Naive thymus-derived CD4-positive, alpha-beta T cell (primary cell): ENCODE measurements around the gene LIPT2. TPM values are rescaled to one million over a fixed set of nuclear protein-coding genes. Genes with fewer than 3 reads are reported as not detected.
"Not testable (repeated sequence)": the region's sequence is repeated elsewhere in the genome, so short reads cannot be mapped to it uniquely, and the experiment has no call there.

Experiments
- ATAC-seq: fragments of 150-1000 bp; cut with Tn5 transposase; 2 replicates; pipeline ENCODE4 v1.10.0; 2021; ENCODE audit warnings: mild to moderate bottlenecking, moderate library complexity
- CTCF ChIA-PET: fragments of 350-600 bp; sonication (Branson Sonifier 250); formaldehyde crosslinking; loops from one replicate; lab custom pipeline; 2021; ENCODE audit warnings: antibody characterized with exemption; lab: Charles Lee
- POLR2A ChIA-PET: fragments of 350-600 bp; sonication (Branson Sonifier 250); formaldehyde crosslinking; loops from one replicate; lab custom pipeline; 2021; ENCODE audit warnings: antibody characterized with exemption, inconsistent platforms; lab: Charles Lee
- DNase-seq, 9 donors: peaks; one replicate each; pipeline versions ENCODE4 v3.0.0 to v3.0.0-alpha.2; 2020 to 2022; ENCODE audit warnings: mixed read lengths in 1 of 9
- H3K27ac ChIP-seq: one replicate; pipeline ENCODE4 v1.7.0; 2013; ENCODE audit warnings: mild to moderate bottlenecking, low read depth, low read length, moderate library complexity
- H3K27me3 ChIP-seq, 2 donors: one replicate each; pipeline ENCODE4 v1.7.0; 2013; ENCODE audit warnings: low read length in 2 of 2, mild to moderate bottlenecking in 2 of 2, moderate library complexity in 2 of 2; ENCODE audit not compliant: control insufficient read depth in 2 of 2, insufficient read depth in 2 of 2
- H3K36me3 ChIP-seq, 3 experiments: 1 replicate in 2 of 3; 2 replicates in 1 of 3; pipeline ENCODE4 v1.7.0; 2013; ENCODE audit warnings: low read length in 3 of 3, mild to moderate bottlenecking in 3 of 3, moderate library complexity in 1 of 3; ENCODE audit not compliant: insufficient read depth in 3 of 3, control insufficient read depth in 2 of 3
- H3K4me1 ChIP-seq, 2 donors: one replicate each; pipeline ENCODE4 v1.7.0; 2013; ENCODE audit warnings: low read length in 2 of 2, mild to moderate bottlenecking in 2 of 2, moderate library complexity in 1 of 2; ENCODE audit not compliant: control insufficient read depth in 2 of 2, insufficient read depth in 2 of 2
- H3K4me3 ChIP-seq: 2 replicates; pipeline ENCODE4 v1.7.0; 2013; ENCODE audit warnings: mild to moderate bottlenecking, low read length
- H3K9me3 ChIP-seq, 3 experiments: 1 replicate in 2 of 3; 2 replicates in 1 of 3; pipeline ENCODE4 v1.7.0; 2013; ENCODE audit warnings: low read length in 3 of 3; ENCODE audit not compliant: control insufficient read depth in 2 of 3
- H3K27ac Mint-ChIP-seq, 9 donors: one replicate each; pipeline ENCODE4 v1.8.0; 2020 to 2022; ENCODE audit warnings: mixed read lengths in 9 of 9, mild to moderate bottlenecking in 8 of 9, moderate library complexity in 5 of 9, inconsistent platforms in 2 of 9
- H3K27me3 Mint-ChIP-seq, 5 donors: one replicate each; pipeline ENCODE4 v1.8.0; 2021 to 2022; ENCODE audit warnings: mixed read lengths in 5 of 5, mild to moderate bottlenecking in 1 of 5
- H3K36me3 Mint-ChIP-seq, 5 donors: one replicate each; pipeline ENCODE4 v1.8.0; 2020 to 2022; ENCODE audit warnings: mixed read lengths in 5 of 5, mild to moderate bottlenecking in 3 of 5, inconsistent platforms in 1 of 5
- H3K4me1 Mint-ChIP-seq, 7 donors: one replicate each; pipeline ENCODE4 v1.8.0; 2020 to 2022; ENCODE audit warnings: mixed read lengths in 7 of 7, mild to moderate bottlenecking in 3 of 7, inconsistent platforms in 1 of 7
- H3K4me3 Mint-ChIP-seq, 10 donors: one replicate each; pipeline ENCODE4 v1.8.0; 2020 to 2022; ENCODE audit warnings: mild to moderate bottlenecking in 10 of 10, mixed read lengths in 10 of 10, moderate library complexity in 6 of 10, inconsistent platforms in 2 of 10
- H3K9me3 Mint-ChIP-seq, 11 donors: one replicate each; pipeline ENCODE4 v1.8.0; 2020 to 2022; ENCODE audit warnings: mixed read lengths in 11 of 11, mild to moderate bottlenecking in 4 of 11, inconsistent platforms in 1 of 11, moderate library complexity in 1 of 11
- intact Hi-C, 2 donors: fragments of 100-400 bp; cut with micrococcal nuclease; formaldehyde crosslinking; loops; one replicate each; pipeline ENCODE4 v1.15.1; 2023
- polyA plus RNA-seq, 2 donors: library from polyadenylated mRNA; unstranded; fragments of 300-500 nt; fragmentation: Illumina TruSeq; gene quantifications; one replicate each; pipeline ENCODE4 v1.2.3, GENCODE V29; 2021
- total RNA-seq, 6 experiments: library from RNA in 5 of 6; stranded (reverse) in 5 of 6; gene quantifications; 1 replicate in 5 of 6; 2 replicates in 1 of 6; pipeline ENCODE4 v1.2.3 and lab custom pipeline; 2021 to 2026

LIPT2 gene
- total and polyA plus RNA-seq, 7 experiments from 2014 or later, result 1.9 to 23.3 (median 16.9) TPM

DNA sequence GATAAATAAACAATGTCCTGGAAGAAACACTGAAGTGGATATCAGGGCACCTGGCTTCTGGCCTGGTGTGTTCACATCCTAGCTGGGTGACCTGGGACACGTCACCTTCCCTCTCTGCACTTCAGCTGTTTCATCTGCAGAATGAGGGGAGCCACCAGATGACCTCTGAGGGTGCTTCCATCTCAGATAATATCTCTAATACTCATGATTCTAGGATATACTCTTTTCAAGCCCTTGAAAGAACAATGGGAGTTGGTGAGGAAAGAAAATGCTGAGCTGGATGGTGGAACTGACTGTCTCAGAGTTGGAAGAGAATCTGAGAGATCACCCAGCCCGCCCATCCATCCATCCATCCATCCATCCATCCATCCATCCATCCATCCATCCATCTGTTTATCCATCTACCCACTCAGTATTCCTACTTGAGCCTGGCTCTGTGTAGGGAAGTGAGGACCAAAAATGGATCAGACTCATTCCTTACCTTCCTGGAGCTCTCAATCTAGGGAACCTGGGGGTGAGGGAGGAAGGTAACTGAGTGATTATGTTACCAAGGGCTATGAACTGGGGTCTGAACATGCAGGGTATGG is 28.2 kb upstream of the LIPT2 start:
- CTCF ChIA-PET, result no interaction called here
- H3K27me3 Mint-ChIP-seq, result peaks cover 11 to 19% (median 13%) of the 10 kb centered on the region in 5 donors
- no peak overlapping the region for H3K4me3 Mint-ChIP-seq
- H3K27ac Mint-ChIP-seq, result no peak overlapping the region
- H3K36me3 Mint-ChIP-seq, result no peaks in the 10 kb centered on the region
- DNase-seq (no peak), ATAC-seq (no peak)
- Histone ChIP-seq H3K4me1 (no peaks in the 10 kb centered on the region), H3K4me3 (no peak overlapping the region), H3K9me3 (no peaks in the 10 kb centered on the region), H3K27ac (no peak overlapping the region), H3K36me3 (no peaks in the 10 kb centered on the region), H3K27me3 (no peaks in the 10 kb centered on the region)
- POLR2A ChIA-PET, result interaction anchor here (1.0 kb wide), 1 partner anchor 43 kb away, joined by 3 read pairs; no protein-coding TSS in a partner anchor
- peaks cover 0 to 6% (median 0%) of the 10 kb centered on the region in 11 donors for H3K9me3 Mint-ChIP-seq
- H3K4me1 Mint-ChIP-seq, result no peaks in the 10 kb centered on the region
- intact Hi-C loops, result no loop called here

- H3K27ac ChIP-seq, result no peak overlapping the region
- H3K4me3 Mint-ChIP-seq, result no peak overlapping the region
- ChIA-PET POLR2A (interaction anchor here (1.0 kb wide), 1 partner anchor 43 kb away, joined by 3 read pairs; no protein-coding TSS in a partner anchor), CTCF (no interaction called here)
- intact Hi-C loops, result no loop called here
- no peaks in the 10 kb centered on the region for H3K27me3 ChIP-seq
- peaks cover 11 to 23% (median 13%) of the 10 kb centered on the region in 5 donors for H3K27me3 Mint-ChIP-seq
- no peaks in the 10 kb centered on the region for H3K4me1 Mint-ChIP-seq
- no peaks in the 10 kb centered on the region for H3K36me3 Mint-ChIP-seq
- H3K27ac Mint-ChIP-seq, result no peak overlapping the region
- DNase-seq (no peak), ATAC-seq (no peak)
- H3K4me3 ChIP-seq, result no peak overlapping the region
- no peaks in the 10 kb centered on the region for H3K4me1 ChIP-seq
- H3K36me3 ChIP-seq, result no peaks in the 10 kb centered on the region
- H3K9me3 Mint-ChIP-seq, result peaks cover 0 to 12% (median 0%) of the 10 kb centered on the region in 11 donors
- no peaks in the 10 kb centered on the region for H3K9me3 ChIP-seq
Measured at GRCh38 chr11:74520927-74521665, 27.6 kb upstream of the LIPT2 start.

DNA sequence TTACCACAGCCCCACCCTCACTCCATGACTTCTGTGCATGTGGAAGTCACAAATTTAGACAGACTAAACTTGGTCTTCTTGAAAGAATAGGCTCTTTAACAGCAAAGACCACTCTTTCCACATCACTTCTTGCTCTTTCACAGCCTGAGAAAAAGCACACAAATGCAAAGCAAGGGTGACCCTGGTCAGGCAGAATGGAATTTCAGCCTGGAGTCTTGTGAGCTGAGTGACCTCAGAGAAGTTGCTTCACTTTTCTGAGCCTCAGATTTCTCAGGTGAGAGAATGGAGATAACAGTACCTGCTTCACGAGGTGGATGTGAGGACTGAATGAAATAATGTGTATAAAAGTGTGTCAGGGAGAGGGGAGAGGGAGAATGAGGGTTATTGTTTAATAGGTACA is 26.8 kb upstream of the LIPT2 start:
- Mint-ChIP-seq H3K4me3 (no peak overlapping the region), H3K4me1 (no peaks in the 10 kb centered on the region), H3K36me3 (no peaks in the 10 kb centered on the region), H3K27me3 (peaks cover 11 to 30% (median 13%) of the 10 kb centered on the region in 5 donors), H3K9me3 (peaks cover 0 to 20% (median 2%) of the 10 kb centered on the region in 11 donors), H3K27ac (peak overlapping the region in 1 of 9 donors; percentile 42)
- Histone ChIP-seq H3K36me3 (no peaks in the 10 kb centered on the region), H3K4me3 (no peak overlapping the region), H3K27ac (no peak overlapping the region), H3K4me1 (no peaks in the 10 kb centered on the region), H3K27me3 (no peaks in the 10 kb centered on the region), H3K9me3 (no peaks in the 10 kb centered on the region)
- intact Hi-C loops, result no loop called here
- ATAC-seq, result no peak
- CTCF ChIA-PET, result no interaction called here
- POLR2A ChIA-PET, result no interaction called here
- no peak for DNase-seq

- Mint-ChIP-seq H3K9me3 (peaks cover 0 to 26% (median 5%) of the 10 kb centered on the region in 11 donors), H3K27ac (no peak overlapping the region), H3K27me3 (peaks cover 11 to 34% (median 11%) of the 10 kb centered on the region in 5 donors), H3K4me3 (no peak overlapping the region), H3K4me1 (no peaks in the 10 kb centered on the region), H3K36me3 (no peaks in the 10 kb centered on the region)
- no peaks in the 10 kb centered on the region for H3K36me3 ChIP-seq
- ChIA-PET POLR2A (no interaction called here), CTCF (interaction anchor here (0.6 kb wide), 1 partner anchor 773 kb away, joined by 3 read pairs; no protein-coding TSS in a partner anchor)
- no peaks in the 10 kb centered on the region for H3K9me3 ChIP-seq
- ATAC-seq, result no peak
- intact Hi-C loops, result no loop called here
- DNase-seq, result no peak
- H3K27me3 ChIP-seq, result no peaks in the 10 kb centered on the region
- H3K4me3 ChIP-seq, result no peak overlapping the region
- H3K27ac ChIP-seq, result no peak overlapping the region
- H3K4me1 ChIP-seq, result no peaks in the 10 kb centered on the region
Measured at GRCh38 chr11:74519710-74520109, 26.2 kb upstream of the LIPT2 start.

- H3K27ac Mint-ChIP-seq, H3K27ac ChIP-seq, H3K4me1 ChIP-seq, H3K4me3 ChIP-seq, H3K27me3 ChIP-seq, H3K4me3 Mint-ChIP-seq, intact Hi-C loops, H3K36me3 Mint-ChIP-seq, H3K36me3 ChIP-seq, H3K9me3 ChIP-seq, POLR2A ChIA-PET, CTCF ChIA-PET, H3K4me1 Mint-ChIP-seq, ATAC-seq, DNase-seq: not testable (repeated sequence)
- Mint-ChIP-seq H3K27me3 (peaks cover 11 to 36% (median 15%) of the 10 kb centered on the region in 5 donors), H3K9me3 (peaks cover 0 to 46% (median 10%) of the 10 kb centered on the region in 11 donors)
Measured at GRCh38 chr11:74517592-74517991, 24.1 kb upstream of the LIPT2 start.

DNA sequence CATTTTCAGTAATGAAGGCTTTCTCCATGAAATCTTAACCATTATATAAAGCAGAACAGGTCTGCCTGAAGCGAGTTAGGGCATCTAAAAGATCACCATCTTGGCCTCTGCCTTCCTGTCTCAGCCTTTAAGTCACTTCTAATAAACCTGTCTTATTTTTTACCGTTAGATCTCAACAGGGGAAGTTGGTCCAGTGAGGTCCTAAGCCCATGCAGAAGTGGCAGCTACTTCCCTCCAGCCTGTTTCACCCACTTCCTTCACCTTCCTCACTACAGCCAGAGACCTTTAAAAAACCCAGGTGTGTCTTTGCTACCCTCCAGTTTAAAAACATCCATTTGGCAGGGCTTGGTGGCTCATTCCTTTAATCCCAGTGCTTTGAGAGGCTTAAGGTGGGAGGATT is 14.1 kb upstream of the LIPT2 start:
- H3K4me3 Mint-ChIP-seq, result no peak overlapping the region
- no peaks in the 10 kb centered on the region for H3K36me3 Mint-ChIP-seq
- DNase-seq, result no peak
- H3K27ac Mint-ChIP-seq, result no peak overlapping the region
- no peaks in the 10 kb centered on the region for H3K27me3 ChIP-seq
- ChIA-PET CTCF (no interaction called here), POLR2A (interaction anchor here (1.9 kb wide), 1 partner anchor 14 kb away, joined by 6 read pairs; the partner anchor contains the start of gene LIPT2)
- H3K4me1 ChIP-seq, result no peaks in the 10 kb centered on the region
- no peaks in the 10 kb centered on the region for H3K36me3 ChIP-seq
- no peaks in the 10 kb centered on the region for H3K4me1 Mint-ChIP-seq
- H3K9me3 Mint-ChIP-seq, result peaks cover 0 to 19% (median 6%) of the 10 kb centered on the region in 11 donors
- H3K27ac ChIP-seq, result no peak overlapping the region
- peaks cover 4 to 13% (median 8%) of the 10 kb centered on the region in 5 donors for H3K27me3 Mint-ChIP-seq
- H3K4me3 ChIP-seq, result no peak overlapping the region
- intact Hi-C loops, result no loop called here
- peak; percentile 37 for ATAC-seq
- peaks cover 0 to 2% (median 0%) of the 10 kb centered on the region in 3 experiments for H3K9me3 ChIP-seq
